Stimulated activated CD8-positive, alpha-beta memory T cell treated with anti-CD3 and anti-CD28 coated beads, Interleukin-7, amount 100 ng/mL, for 4 hours (primary cell): ENCODE data around the gene EMP3.
"Not testable (repeated sequence)": the region's sequence is repeated elsewhere in the genome, so short reads cannot be mapped to it uniquely, and the experiment has no call there.

ENCODE experiments used
- DNase-seq, 2 donors: peaks; one replicate each; pipeline ENCODE4 v3.0.0-alpha.2; 2020; ENCODE audit warnings: low read depth in 2 of 2

Gene EMP3

DNA sequence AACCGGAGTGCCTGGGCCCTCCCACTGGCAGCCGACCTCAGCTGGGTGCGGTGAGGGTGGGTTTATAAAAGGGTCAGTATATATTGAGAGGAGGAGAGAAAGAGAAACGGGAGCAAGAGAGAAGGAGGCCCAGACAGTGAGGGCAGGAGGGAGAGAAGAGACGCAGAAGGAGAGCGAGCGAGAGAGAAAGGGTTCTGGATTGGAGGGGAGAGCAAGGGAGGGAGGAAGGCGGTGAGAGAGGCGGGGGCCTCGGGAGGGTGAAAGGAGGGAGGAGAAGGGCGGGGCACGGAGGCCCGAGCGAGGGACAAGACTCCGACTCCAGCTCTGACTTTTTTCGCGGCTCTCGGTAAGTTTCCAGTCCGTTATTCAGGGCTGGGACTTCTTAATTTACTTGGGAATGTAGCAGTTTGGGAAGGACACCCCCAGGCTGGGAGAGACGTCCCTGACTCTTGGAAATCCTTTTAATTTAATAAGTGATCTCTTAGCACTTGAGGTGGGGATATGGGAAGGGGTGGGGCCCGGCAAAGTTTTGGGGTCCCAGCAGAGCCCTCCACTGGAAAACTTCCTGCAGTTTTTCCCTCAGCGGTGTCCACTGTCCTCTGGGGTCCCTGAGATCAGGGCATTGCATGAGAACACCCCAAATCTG is at the start of gene EMP3:
TSS of gene EMP3 (plus strand) at position 288 of the 646 bp plus-strand sequence. CDS start 1,293 bp downstream, outside the sequence.
- DNase-seq = peak; percentile 76 to 79

- no peak for DNase-seq
Measured at GRCh38 chr19:48279747-48280146, 45.6 kb upstream of the EMP3 start.

GRCh38 chr19:48283908-48284307 is 41.4 kb upstream of the EMP3 start:
- no peak for DNase-seq

- no peak for DNase-seq
Measured at GRCh38 chr19:48284896-48285295, 40.5 kb upstream of the EMP3 start.

DNA sequence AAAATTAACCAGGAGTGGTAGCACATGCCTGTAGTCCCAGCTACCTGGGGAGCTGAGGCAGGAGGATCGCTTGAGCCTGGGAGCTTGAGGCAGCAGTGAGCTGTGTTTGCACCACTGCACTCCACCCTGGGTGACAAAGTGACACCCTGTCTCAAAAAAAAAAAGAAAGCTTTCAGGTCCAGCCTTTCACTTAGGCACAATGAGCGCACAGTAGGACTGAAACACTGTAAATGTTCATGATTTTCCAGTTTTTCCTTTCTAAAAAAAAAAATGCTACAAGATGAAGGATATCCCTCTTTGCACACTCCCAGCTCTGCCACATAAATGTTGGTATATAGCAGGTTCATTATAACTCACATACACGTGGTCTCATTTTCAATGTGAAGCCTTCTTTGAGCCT is 37.6 kb upstream of the EMP3 start:
- DNase-seq = no peak

- no peak for DNase-seq
Measured at GRCh38 chr19:48290401-48290770, 35.0 kb upstream of the EMP3 start.

- DNase-seq = peak; percentile 8 to 41
Measured at GRCh38 chr19:48290771-48291488, 34.4 kb upstream of the EMP3 start.

DNA sequence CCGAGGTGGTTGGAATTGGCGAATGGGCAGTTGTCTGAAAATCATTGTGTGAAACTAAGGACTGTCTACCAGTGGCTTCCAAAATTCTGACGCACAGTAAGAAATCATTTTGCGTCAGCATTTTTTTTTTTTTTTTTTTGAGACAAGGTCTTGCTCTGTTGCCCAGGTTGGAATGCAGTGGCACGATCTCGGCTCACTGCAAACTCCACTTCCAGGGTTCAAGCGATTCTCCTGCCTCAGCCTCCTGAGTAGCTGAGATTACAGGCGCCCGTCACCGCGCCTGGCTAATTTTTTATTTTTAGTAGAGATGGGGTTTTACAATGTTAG is 33.9 kb upstream of the EMP3 start:
- DNase-seq = not testable (repeated sequence)

DNA sequence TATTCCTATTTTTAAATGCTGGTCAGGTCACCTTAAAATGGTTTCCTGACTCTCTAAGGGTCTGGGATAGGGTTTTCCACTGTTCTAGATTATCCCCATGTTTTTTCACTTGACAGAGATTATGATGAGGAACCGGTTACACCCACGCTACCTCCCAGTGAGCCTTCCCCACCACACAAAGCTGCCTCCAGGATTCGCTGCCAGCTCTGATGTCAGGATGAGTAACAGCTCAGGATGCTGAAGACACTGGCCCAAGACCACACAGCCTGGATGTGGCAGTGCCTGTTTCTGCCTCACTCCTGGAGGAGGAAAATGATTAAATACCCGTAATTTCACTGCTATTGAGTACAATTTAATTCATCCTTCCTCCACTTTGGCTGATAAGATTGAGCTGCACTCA is 32.6 kb upstream of the EMP3 start:
- DNase-seq = no peak

- DNase-seq = no peak
Measured at GRCh38 chr19:48295458-48295857, 29.9 kb upstream of the EMP3 start.

- DNase-seq = no peak
Measured at GRCh38 chr19:48296963-48297734, 28.2 kb upstream of the EMP3 start.

GRCh38 chr19:48297975-48298374 is 27.4 kb upstream of the EMP3 start:
- DNase-seq = no peak

DNA sequence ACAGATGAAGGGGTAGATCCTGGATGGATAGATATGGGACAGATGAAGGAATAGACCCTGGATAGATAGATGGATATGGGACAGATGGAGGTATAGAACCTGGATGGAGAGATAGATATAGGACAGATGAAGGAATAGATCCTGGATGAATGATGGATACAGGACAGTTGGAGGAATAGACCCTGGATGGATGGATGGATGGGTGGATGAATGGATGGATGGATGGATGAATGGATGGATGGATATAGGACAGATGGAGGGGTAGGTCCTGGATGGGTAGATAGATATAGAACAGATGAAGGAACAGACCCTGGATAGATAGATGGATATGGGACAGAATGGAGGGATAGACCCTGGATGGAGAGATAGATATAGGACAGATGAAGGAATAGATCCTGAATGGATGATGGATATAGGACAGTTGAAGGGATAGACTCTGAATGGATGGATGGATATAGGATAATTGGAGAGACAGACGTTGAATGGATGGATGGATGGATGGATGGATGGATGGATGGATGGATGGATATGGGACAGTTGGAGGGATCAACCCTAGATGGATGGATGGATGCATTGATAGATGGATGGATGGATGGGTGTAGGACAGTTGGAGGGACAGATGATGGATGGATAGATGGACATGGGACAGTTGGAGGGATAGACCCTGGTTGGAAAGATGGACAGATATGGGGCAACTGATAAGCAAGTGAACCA is 23.3 kb upstream of the EMP3 start:
- no peak for DNase-seq

GRCh38 chr19:48302600-48302959 is 22.8 kb upstream of the EMP3 start:
- no peak for DNase-seq

DNA sequence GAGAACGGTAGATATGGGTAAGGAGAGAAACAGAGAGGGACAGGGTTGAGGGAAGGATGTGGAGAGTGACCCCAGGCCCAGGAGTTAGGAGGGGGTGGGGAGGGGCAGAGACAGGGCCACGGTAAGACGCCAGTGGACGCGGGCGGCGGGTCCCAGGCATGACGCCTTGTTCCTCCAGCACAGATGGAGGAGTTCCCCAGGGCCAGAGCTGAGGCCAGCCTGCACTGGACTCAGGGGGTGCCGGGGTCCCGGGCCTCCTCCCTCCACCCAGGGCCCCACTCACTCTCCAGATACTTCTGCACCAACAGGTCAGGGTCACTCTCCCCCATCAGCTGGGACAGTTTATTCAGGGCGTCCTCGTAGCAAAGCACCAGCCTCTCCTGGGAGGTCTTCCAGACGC is 22.0 kb upstream of the EMP3 start:
- DNase-seq = no peak

DNA sequence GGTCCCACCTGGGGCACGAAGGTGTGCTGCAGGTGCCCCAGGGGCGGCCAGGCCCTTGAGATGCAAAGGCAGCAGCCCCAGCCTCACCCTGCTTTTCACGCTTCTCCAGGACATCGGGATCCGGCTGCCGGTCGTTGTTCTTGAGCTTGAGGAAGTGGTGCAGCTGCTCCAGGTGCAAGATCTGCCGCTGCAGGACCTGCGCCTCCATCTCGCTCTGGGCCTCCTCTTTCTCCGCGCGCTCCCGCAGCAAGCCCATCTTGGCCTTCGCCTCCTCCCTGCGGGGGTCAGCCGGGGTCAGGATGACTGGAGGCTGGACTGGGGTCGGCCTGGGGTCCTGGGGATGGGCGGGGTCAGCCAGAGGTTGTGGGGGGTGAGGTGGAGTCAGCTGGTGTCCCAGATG is 21.5 kb upstream of the EMP3 start:
- DNase-seq = no peak

DNA sequence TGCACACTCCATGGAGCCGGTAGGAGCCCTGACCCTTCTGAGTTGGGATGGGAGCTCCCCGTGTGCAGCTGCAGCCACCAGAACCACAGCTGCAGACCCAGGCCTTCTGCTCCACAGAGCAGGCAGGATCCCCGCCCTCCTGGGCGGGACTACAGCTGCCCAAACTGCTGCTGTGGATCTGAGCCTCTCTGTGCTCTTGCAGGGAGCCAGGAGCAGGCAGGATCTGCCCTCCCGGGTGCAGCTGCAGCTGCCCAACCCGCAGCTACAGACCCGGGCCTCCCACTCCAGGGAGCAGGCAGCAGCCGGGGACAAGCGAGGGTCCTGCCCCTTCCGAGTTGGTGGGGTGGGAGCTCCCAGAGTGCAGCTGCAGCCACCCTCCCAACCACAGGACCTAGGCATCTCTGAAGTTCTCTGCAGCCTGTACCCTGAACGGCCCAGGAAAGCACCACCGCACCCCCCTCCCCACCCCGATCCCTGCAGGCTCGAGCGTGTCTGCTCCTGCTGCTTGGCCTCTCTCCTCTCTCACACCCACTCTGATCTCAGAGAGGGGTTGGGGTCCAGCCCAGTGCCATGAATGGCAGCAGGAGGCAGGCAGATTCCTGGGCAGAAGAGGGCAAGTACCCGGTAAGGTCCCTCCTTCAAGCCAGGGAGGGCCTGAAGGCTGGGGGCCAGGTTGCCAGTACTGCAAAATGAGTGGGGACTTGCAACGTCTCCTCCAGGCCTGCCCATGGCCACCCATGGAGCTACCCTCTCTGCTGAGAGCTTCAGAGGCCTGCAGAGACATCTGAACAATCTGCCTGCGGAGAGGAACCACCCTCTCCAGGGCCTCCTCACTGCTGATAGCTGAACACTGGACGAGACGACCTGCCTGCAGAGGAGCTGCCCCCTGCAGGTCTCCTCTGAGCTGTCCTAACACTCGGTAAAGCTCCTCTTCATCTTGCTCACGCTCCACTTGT is 16.4 kb upstream of the EMP3 start:
- DNase-seq = no peak

DNA sequence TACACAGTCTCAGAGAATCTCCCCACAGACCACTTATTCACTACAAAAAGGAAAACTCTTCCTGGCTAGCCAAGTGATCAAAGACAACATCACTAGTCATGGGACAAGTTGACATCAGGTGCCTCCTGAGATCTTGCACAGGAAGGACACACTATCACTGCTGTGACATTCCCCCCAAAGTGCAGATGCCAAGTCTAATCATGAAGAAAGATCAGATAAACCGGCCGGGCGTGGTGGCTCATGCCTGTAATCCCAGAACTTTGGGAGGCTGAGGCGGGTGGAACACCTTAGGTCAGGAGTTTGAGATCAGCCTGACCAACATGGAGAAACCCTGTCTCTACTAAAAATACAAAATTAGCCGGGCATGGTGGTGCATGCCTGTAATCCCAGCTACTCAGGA is 15.6 kb upstream of the EMP3 start:
- DNase-seq = not testable (repeated sequence)

GRCh38 chr19:48310227-48310626 is 15.1 kb upstream of the EMP3 start:
- no peak for DNase-seq

GRCh38 chr19:48311384-48311783 is 14.0 kb upstream of the EMP3 start:
- DNase-seq = no peak

- no peak for DNase-seq
Measured at GRCh38 chr19:48315712-48316111, 9.6 kb upstream of the EMP3 start.

DNA sequence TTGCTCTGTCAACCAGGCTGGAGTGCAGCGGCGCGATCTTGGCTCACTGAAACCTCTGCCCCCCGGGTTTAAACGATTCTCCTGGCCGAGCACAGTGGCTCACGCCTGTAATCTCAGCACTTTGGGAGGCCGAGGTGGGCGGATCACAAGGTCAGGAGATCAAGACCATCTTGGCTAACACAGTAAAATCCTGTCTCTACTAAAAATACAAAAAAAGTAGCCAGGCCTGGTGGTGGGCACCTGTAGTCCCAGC is 7.7 kb upstream of the EMP3 start:
- DNase-seq = not testable (repeated sequence)
